ENCODE results near the gene NXN. TPM values are rescaled to one million over a fixed set of nuclear protein-coding genes. Genes with fewer than 3 reads are reported as not detected.

Gene NXN
- total and polyA plus RNA-seq, 4 experiments from 2014 or later = 0.55 to 2.7 (median 1.9) TPM

DNA sequence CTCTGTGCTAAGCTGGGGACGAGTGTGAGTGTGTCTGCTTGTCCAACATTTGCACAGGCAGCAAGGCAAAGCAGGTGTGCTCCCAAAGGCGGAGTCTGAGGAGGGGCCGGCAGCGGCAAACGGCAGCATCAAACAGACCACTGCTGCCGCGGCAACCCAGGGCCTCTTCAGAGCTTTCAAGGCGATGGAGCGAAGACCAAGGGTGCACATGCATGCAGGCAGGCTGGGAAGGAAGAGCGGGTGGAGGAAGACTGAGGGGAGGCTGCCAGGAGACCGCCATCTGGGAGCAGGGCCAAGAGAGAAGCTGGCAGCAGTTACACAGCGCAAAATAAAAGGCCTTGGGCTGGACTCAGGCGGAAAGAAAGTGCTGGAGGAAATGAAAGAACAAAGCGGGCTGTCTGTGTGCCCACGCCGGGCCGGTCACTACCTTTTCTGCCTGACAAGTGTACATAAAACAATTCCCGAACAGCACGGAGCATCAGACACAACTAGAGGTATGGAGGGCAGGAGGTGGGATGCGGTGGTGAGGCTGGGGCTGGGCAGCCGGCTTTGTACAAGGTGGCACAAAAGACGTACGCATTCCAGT is 25.9 kb upstream of the NXN start:
- peak overlapping the region in 5 of 7 donors; percentile 1 to 68 (median 57) for H3K27ac Mint-ChIP-seq
- peaks cover 22 to 60% of the 10 kb centered on the region in 2 donors for H3K36me3 Mint-ChIP-seq
- CTCF ChIA-PET (ENCODE audit: partially characterized antibody) = no interaction called here
- Histone ChIP-seq H3K4me3 (ENCODE audit: low read length in 2 of 2) (no peak overlapping the region), H3K9me3 (ENCODE audit: control insufficient read depth in 1 of 2, low read length in 2 of 2) (no peaks in the 10 kb centered on the region), H3K27ac (ENCODE audit: low read depth, low read length) (no peak overlapping the region), H3K27me3 (ENCODE audit: insufficient read depth, low read length) (no peaks in the 10 kb centered on the region), H3K36me3 (ENCODE audit: insufficient read depth, low read length) (peaks cover 56% of the 10 kb centered on the region), H3K4me1 (ENCODE audit: insufficient read depth, low read length) (no peaks in the 10 kb centered on the region)
- no peaks in the 10 kb centered on the region for H3K27me3 Mint-ChIP-seq
- H3K4me3 Mint-ChIP-seq = no peak overlapping the region
- intact Hi-C loops (cut with micrococcal nuclease) = no loop called here
- H3K4me1 Mint-ChIP-seq = peaks cover 0 to 2% (median under 1%) of the 10 kb centered on the region in 4 donors
- H3K9me3 Mint-ChIP-seq = peaks cover 0 to 1% (median 0%) of the 10 kb centered on the region in 8 donors
- no peak for DNase-seq
- POLR2A ChIA-PET (ENCODE audit: partially characterized antibody) = no interaction called here

DNA sequence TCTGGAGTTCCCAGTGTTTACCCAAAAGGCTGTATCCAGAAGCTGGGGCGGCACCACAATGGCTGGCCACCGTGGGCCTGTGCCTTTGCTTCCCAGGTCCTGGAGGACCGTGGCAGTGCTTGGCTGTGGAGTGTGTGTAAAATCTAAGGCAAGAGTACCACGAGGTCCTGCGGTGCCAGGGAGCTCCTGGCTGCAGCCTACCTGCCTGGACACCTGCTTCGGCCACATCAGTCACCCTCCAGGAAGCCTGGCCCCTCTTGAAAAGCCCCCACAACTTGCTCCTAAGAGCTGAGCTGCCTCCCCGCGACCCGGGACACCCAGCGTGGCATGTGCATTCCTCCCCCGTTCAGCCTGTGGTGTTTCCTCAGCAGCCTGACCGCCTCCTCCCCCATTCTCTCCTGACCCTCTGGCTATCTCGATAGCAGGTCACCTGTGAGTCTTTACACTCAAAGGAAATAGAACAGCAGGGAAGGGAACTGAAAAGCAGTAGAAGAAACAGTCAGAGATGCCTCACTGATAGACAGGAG is 25.3 kb upstream of the NXN start:
- Histone ChIP-seq H3K27ac (ENCODE audit: low read depth, low read length) (no peak overlapping the region), H3K36me3 (ENCODE audit: insufficient read depth, low read length) (peaks cover 54% of the 10 kb centered on the region), H3K9me3 (ENCODE audit: control insufficient read depth in 1 of 2, low read length in 2 of 2) (no peaks in the 10 kb centered on the region), H3K4me3 (ENCODE audit: low read length in 2 of 2) (no peak overlapping the region), H3K4me1 (ENCODE audit: insufficient read depth, low read length) (no peaks in the 10 kb centered on the region), H3K27me3 (ENCODE audit: insufficient read depth, low read length) (no peaks in the 10 kb centered on the region)
- no peak overlapping the region for H3K4me3 Mint-ChIP-seq
- peaks cover 0 to 1% (median 0%) of the 10 kb centered on the region in 8 donors for H3K9me3 Mint-ChIP-seq
- peaks cover 0 to 5% (median under 1%) of the 10 kb centered on the region in 4 donors for H3K4me1 Mint-ChIP-seq
- ChIA-PET CTCF (ENCODE audit: partially characterized antibody) (no interaction called here), POLR2A (ENCODE audit: partially characterized antibody) (no interaction called here)
- no peak for DNase-seq
- intact Hi-C loops (cut with micrococcal nuclease) = no loop called here
- H3K27me3 Mint-ChIP-seq = no peaks in the 10 kb centered on the region
- peak overlapping the region in 3 of 7 donors; percentile 1 to 60 (median 31) for H3K27ac Mint-ChIP-seq
- peaks cover 26 to 63% of the 10 kb centered on the region in 2 donors for H3K36me3 Mint-ChIP-seq

GRCh38 chr17:1003972-1004768 is 24.6 kb upstream of the NXN start:
- intact Hi-C loops (cut with micrococcal nuclease) = no loop called here
- DNase-seq = no peak
- Mint-ChIP-seq H3K9me3 (peaks cover 0 to 1% (median 0%) of the 10 kb centered on the region in 8 donors), H3K4me3 (no peak overlapping the region), H3K4me1 (peaks cover 2 to 8% (median 4%) of the 10 kb centered on the region in 4 donors), H3K27ac (peak overlapping the region in 1 of 7 donors; percentile 7), H3K27me3 (no peaks in the 10 kb centered on the region), H3K36me3 (peaks cover 31 to 62% of the 10 kb centered on the region in 2 donors)
- H3K27me3 ChIP-seq (ENCODE audit: insufficient read depth, low read length) = no peaks in the 10 kb centered on the region
- H3K4me1 ChIP-seq (ENCODE audit: insufficient read depth, low read length) = no peaks in the 10 kb centered on the region
- no peak overlapping the region for H3K4me3 ChIP-seq (ENCODE audit: low read length in 2 of 2)
- ChIA-PET CTCF (ENCODE audit: partially characterized antibody) (no interaction called here), POLR2A (ENCODE audit: partially characterized antibody) (no interaction called here)
- peaks cover 59% of the 10 kb centered on the region for H3K36me3 ChIP-seq (ENCODE audit: insufficient read depth, low read length)
- no peak overlapping the region for H3K27ac ChIP-seq (ENCODE audit: low read depth, low read length)
- no peaks in the 10 kb centered on the region for H3K9me3 ChIP-seq (ENCODE audit: control insufficient read depth in 1 of 2, low read length in 2 of 2)

GRCh38 chr17:1003633-1003971 is 24.0 kb upstream of the NXN start:
- no peak overlapping the region for H3K4me3 ChIP-seq (ENCODE audit: low read length in 2 of 2)
- Mint-ChIP-seq H3K27me3 (no peaks in the 10 kb centered on the region), H3K4me3 (no peak overlapping the region), H3K4me1 (peaks cover 4 to 14% (median 7%) of the 10 kb centered on the region in 4 donors), H3K9me3 (peaks cover 0 to 1% (median 0%) of the 10 kb centered on the region in 8 donors), H3K36me3 (peaks cover 32 to 61% of the 10 kb centered on the region in 2 donors), H3K27ac (peak overlapping the region in 1 of 7 donors; percentile 7)
- no peak for DNase-seq
- ChIA-PET CTCF (ENCODE audit: partially characterized antibody) (no interaction called here), POLR2A (ENCODE audit: partially characterized antibody) (no interaction called here)
- peaks cover 59% of the 10 kb centered on the region for H3K36me3 ChIP-seq (ENCODE audit: insufficient read depth, low read length)
- H3K4me1 ChIP-seq (ENCODE audit: insufficient read depth, low read length) = peaks cover 4% of the 10 kb centered on the region
- no peak overlapping the region for H3K27ac ChIP-seq (ENCODE audit: low read depth, low read length)
- intact Hi-C loops (cut with micrococcal nuclease) = no loop called here
- H3K27me3 ChIP-seq (ENCODE audit: insufficient read depth, low read length) = no peaks in the 10 kb centered on the region
- H3K9me3 ChIP-seq (ENCODE audit: control insufficient read depth in 1 of 2, low read length in 2 of 2) = no peaks in the 10 kb centered on the region

GRCh38 chr17:1002771-1003555 is 23.4 kb upstream of the NXN start:
- Mint-ChIP-seq H3K36me3 (peaks cover 32 to 59% of the 10 kb centered on the region in 2 donors), H3K4me1 (peaks cover 9 to 20% (median 13%) of the 10 kb centered on the region in 4 donors), H3K4me3 (no peak overlapping the region), H3K27ac (peak overlapping the region in 2 of 7 donors; percentile 36 to 48), H3K9me3 (peaks cover 0 to 1% (median 0%) of the 10 kb centered on the region in 8 donors), H3K27me3 (no peaks in the 10 kb centered on the region)
- intact Hi-C loops (cut with micrococcal nuclease) = no loop called here
- POLR2A ChIA-PET (ENCODE audit: partially characterized antibody) = no interaction called here
- peaks cover 59% of the 10 kb centered on the region for H3K36me3 ChIP-seq (ENCODE audit: insufficient read depth, low read length)
- no peaks in the 10 kb centered on the region for H3K27me3 ChIP-seq (ENCODE audit: insufficient read depth, low read length)
- H3K4me1 ChIP-seq (ENCODE audit: insufficient read depth, low read length) = peaks cover 10% of the 10 kb centered on the region
- H3K27ac ChIP-seq (ENCODE audit: low read depth, low read length) = no peak overlapping the region
- no peak overlapping the region for H3K4me3 ChIP-seq (ENCODE audit: low read length in 2 of 2)
- no peaks in the 10 kb centered on the region for H3K9me3 ChIP-seq (ENCODE audit: control insufficient read depth in 1 of 2, low read length in 2 of 2)
- DNase-seq = no peak
- CTCF ChIA-PET (ENCODE audit: partially characterized antibody) = no interaction called here

GRCh38 chr17:1002412-1002753 is 22.8 kb upstream of the NXN start:
- ChIA-PET POLR2A (ENCODE audit: partially characterized antibody) (no interaction called here), CTCF (ENCODE audit: partially characterized antibody) (no interaction called here)
- intact Hi-C loops (cut with micrococcal nuclease) = no loop called here
- Histone ChIP-seq H3K27me3 (ENCODE audit: insufficient read depth, low read length) (no peaks in the 10 kb centered on the region), H3K36me3 (ENCODE audit: insufficient read depth, low read length) (peaks cover 56% of the 10 kb centered on the region), H3K9me3 (ENCODE audit: control insufficient read depth in 1 of 2, low read length in 2 of 2) (no peaks in the 10 kb centered on the region), H3K4me1 (ENCODE audit: insufficient read depth, low read length) (peaks cover 16% of the 10 kb centered on the region), H3K4me3 (ENCODE audit: low read length in 2 of 2) (no peak overlapping the region), H3K27ac (ENCODE audit: low read depth, low read length) (no peak overlapping the region)
- Mint-ChIP-seq H3K4me3 (no peak overlapping the region), H3K9me3 (peaks cover 0 to 1% (median 0%) of the 10 kb centered on the region in 8 donors), H3K4me1 (peaks cover 12 to 25% (median 17%) of the 10 kb centered on the region in 4 donors), H3K36me3 (peaks cover 32 to 58% of the 10 kb centered on the region in 2 donors), H3K27me3 (no peaks in the 10 kb centered on the region), H3K27ac (peak overlapping the region in 2 of 7 donors; percentile 73 to 80)
- DNase-seq = no peak
